ENCODE data around the gene MDP1. TPM values are rescaled to one million over a fixed set of nuclear protein-coding genes. Genes with fewer than 3 reads are reported as not detected.

The MDP1 gene
- total RNA-seq, 2 experiments from 2014 or later: 23.2 to 26.6 TPM

- DNase-seq (ENCODE audit: low spot score): no peak
- Histone ChIP-seq H2AFZ (ENCODE audit: low read length) (no peak overlapping the region), H3K27ac (ENCODE audit: low read depth, low read length, poor library complexity, severe bottlenecking) (no peak overlapping the region), H3K4me3 (ENCODE audit: low read depth, low read length, poor library complexity, severe bottlenecking) (no peak overlapping the region), H3K9me2 (ENCODE audit: insufficient read depth, low read length) (no peaks in the 10 kb centered on the region), H3K9me3 (ENCODE audit: low read length) (no peaks in the 10 kb centered on the region), H4K20me1 (ENCODE audit: insufficient read depth, low read length) (no peaks in the 10 kb centered on the region), H3K4me2 (ENCODE audit: low read length) (peak overlapping the region; percentile 92; the same call in 1 of the 2 replicates), H3K79me2 (ENCODE audit: insufficient read depth, low read depth, low read length) (peaks cover 16% of the 10 kb centered on the region; the same call in 1 of the 2 replicates), H3K36me3 (ENCODE audit: insufficient read depth, low read length) (peaks cover 59% of the 10 kb centered on the region), H3K4me1 (ENCODE audit: insufficient read depth, low read length, poor library complexity, severe bottlenecking) (peaks cover 25% of the 10 kb centered on the region)
- TF ChIP-seq, protein P1, sequence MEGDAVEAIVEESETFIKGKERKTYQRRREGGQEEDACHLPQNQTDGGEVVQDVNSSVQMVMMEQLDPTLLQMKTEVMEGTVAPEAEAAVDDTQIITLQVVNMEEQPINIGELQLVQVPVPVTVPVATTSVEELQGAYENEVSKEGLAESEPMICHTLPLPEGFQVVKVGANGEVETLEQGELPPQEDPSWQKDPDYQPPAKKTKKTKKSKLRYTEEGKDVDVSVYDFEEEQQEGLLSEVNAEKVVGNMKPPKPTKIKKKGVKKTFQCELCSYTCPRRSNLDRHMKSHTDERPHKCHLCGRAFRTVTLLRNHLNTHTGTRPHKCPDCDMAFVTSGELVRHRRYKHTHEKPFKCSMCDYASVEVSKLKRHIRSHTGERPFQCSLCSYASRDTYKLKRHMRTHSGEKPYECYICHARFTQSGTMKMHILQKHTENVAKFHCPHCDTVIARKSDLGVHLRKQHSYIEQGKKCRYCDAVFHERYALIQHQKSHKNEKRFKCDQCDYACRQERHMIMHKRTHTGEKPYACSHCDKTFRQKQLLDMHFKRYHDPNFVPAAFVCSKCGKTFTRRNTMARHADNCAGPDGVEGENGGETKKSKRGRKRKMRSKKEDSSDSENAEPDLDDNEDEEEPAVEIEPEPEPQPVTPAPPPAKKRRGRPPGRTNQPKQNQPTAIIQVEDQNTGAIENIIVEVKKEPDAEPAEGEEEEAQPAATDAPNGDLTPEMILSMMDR (conservative IDR thresholded peaks at IDR 0.05; ENCODE audit: low read length): no peak
- no peak for TF ChIP-seq EZH2phosphoT487 (IDR thresholded peaks at IDR 0.05; ENCODE audit: borderline replicate concordance, low read depth, low read length)
- ChIA-PET POLR2A (interaction anchor here (0.6 to 1.1 kb wide), 3 partner anchors 27 to 1264 kb away, joined by 3 to 4 read pairs (median 3); partner anchors contain the start of gene CHMP4A), CTCF (ENCODE audit: unreplicated experiment) (no interaction called here)
- intact Hi-C loops (cut with micrococcal nuclease; ENCODE audit: unreplicated experiment): loop anchor here (5.0 kb wide), 1 partner anchor 228 kb away; no protein-coding TSS in a partner anchor
- BruUV-seq (replicated peaks): no TSS peak
Measured at GRCh38 chr14:24240110-24240918, 24.4 kb upstream of the MDP1 start.

GRCh38 chr14:24238527-24239037 is 22.7 kb upstream of the MDP1 start:
- Histone ChIP-seq H3K79me2 (ENCODE audit: insufficient read depth, low read depth, low read length) (peaks cover 26% of the 10 kb centered on the region; the same call in 1 of the 2 replicates), H3K27ac (ENCODE audit: low read depth, low read length, poor library complexity, severe bottlenecking) (no peak overlapping the region)
- no TSS peak for BruUV-seq (replicated peaks)

More at GRCh38 chr14:24238527-24239037, 22.7 kb upstream of the MDP1 start:
- peaks cover 73% of the 10 kb centered on the region for H3K36me3 ChIP-seq (ENCODE audit: insufficient read depth, low read length)
- 0 out of 2 replicates have a peak overlapping the region, but pooled peaks have one; percentile 6 for H3K4me2 ChIP-seq (ENCODE audit: low read length)
- H3K9me2 ChIP-seq (ENCODE audit: insufficient read depth, low read length): no peaks in the 10 kb centered on the region
- ChIA-PET CTCF (ENCODE audit: unreplicated experiment) (no interaction called here), POLR2A (interaction anchor here (0.6 to 1.9 kb wide), 2 partner anchors 23 to 42 kb away, joined by 3 to 5 read pairs; partner anchors contain the start of gene MDP1)
- peaks cover 38% of the 10 kb centered on the region for H3K4me1 ChIP-seq (ENCODE audit: insufficient read depth, low read length, poor library complexity, severe bottlenecking)
- no peak for DNase-seq (ENCODE audit: low spot score)
- intact Hi-C loops (cut with micrococcal nuclease; ENCODE audit: unreplicated experiment): no loop called here
- no peaks in the 10 kb centered on the region for H3K9me3 ChIP-seq (ENCODE audit: low read length)
- no peak overlapping the region for H2AFZ ChIP-seq (ENCODE audit: low read length)
- no peaks in the 10 kb centered on the region for H4K20me1 ChIP-seq (ENCODE audit: insufficient read depth, low read length)
- TF ChIP-seq, protein P1 (conservative IDR thresholded peaks at IDR 0.05; ENCODE audit: low read length): no peak
- TF ChIP-seq EZH2phosphoT487 (IDR thresholded peaks at IDR 0.05; ENCODE audit: borderline replicate concordance, low read depth, low read length): no peak
- H3K4me3 ChIP-seq (ENCODE audit: low read depth, low read length, poor library complexity, severe bottlenecking): no peak overlapping the region

All from OCI-LY7 (cell line).